ENCODE results near the gene CAMTA1. TPM values are rescaled to one million over a fixed set of nuclear protein-coding genes. Genes with fewer than 3 reads are reported as not detected.
"Not testable (repeated sequence)": the region's sequence is repeated elsewhere in the genome, so short reads cannot be mapped to it uniquely, and the experiment has no call there.

CAMTA1 gene
- total RNA-seq, 2 experiments from 2014 or later, result 43.3 to 46.0 TPM

DNA sequence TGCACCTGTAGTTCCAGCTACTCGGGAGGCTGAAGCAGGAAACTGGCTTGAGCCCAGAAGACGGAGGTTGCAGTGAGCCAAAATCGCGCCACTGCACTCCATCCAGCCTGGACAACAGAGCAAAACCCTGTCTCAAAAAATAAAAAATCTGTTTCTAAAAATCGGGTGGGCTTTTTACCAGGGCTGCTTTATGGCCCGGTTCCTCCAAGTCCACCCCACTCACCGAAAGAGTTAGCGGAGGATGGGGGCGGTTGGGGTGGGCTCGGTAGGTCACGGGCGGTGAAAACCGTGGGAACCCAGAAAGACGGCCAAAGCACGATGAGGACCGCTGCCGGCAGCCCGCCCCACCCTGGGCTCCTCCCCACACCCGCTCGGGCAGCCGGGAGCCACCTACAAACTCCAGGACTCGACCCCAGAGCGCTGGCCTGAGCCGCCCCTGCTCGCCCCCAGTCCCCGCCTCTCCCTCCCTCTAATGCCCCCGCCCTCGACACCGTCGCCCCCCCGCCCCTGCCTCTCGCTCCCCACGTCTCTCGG, 998.0 kb downstream of the CAMTA1 start:
- Mint-ChIP-seq H3K36me3 (ENCODE audit: low read depth) (peaks cover 17% of the 10 kb centered on the region), H3K9me3 (ENCODE audit: insufficient read depth) (no peaks in the 10 kb centered on the region), H3K4me1 (ENCODE audit: low read depth) (peaks cover 29% of the 10 kb centered on the region), H3K27ac (peak overlapping the region; percentile 23), H3K27me3 (ENCODE audit: low read depth) (peaks cover 7% of the 10 kb centered on the region), H3K4me3 (peak overlapping the region; percentile 58)
- POLR2A ChIA-PET, result no interaction called here
- peak; percentile 49 for DNase-seq
- ATAC-seq, result peak; percentile 34
- CTCF ChIA-PET, result interaction anchor here (2.0 kb wide), 1 partner anchor 31 kb away, joined by 7 read pairs; no protein-coding TSS in a partner anchor

DNA sequence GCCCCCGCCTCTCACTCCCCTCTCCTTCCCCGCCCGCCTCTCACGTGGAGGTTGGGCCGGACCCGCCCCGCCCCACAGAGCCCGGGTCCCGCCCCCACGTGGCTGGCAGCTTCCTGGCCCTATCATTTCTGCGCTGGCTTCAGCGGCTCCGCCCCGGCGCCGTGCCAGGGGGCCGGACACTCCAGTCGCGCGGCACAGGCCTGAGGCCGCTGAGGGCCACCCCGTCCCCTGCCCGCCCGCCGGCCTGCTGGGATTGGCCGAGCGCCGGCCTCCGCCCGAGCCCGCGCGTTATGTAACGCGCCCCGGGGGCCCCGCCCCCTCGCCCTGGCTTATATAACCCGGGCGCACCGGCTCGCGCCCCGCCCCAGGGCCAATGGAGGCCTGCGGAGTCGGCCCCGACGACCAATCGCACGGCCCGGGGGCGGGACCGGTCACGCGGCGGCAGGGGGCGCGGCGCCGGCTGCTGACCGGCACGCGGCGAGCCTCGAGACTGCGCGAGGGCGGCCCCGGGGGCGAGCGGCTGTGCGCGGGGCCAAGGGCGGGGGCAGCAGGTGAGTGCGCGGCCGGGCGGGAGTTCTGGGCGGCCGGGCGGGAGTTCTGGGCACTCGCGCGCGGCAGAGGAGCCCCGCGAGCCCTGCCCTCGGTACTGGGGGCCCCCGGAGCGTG, 998.7 kb downstream of the CAMTA1 start, which contains the start of gene PER3:
Gene PER3 (plus strand): TSS at position 466 of the 666 bp plus-strand sequence. CDS start 587 bp downstream, outside the sequence.
- H3K27ac Mint-ChIP-seq, result peak within 1 kb of the TSS; percentile 23
- peaks cover 7% of the 10 kb centered on the region for H3K27me3 Mint-ChIP-seq (ENCODE audit: low read depth)
- peaks cover 29% of the 10 kb centered on the region for H3K4me1 Mint-ChIP-seq (ENCODE audit: low read depth)
- H3K4me3 Mint-ChIP-seq, result peak within 1 kb of the TSS; percentile 58
- DNase-seq (peak; percentile 89), ATAC-seq (peak; percentile 92)
- ChIA-PET CTCF (no interaction called here), POLR2A (no interaction called here)
- peaks cover 14% of the 10 kb centered on the region for H3K36me3 Mint-ChIP-seq (ENCODE audit: low read depth)
- H3K9me3 Mint-ChIP-seq (ENCODE audit: insufficient read depth), result no peaks in the 10 kb centered on the region

DNA sequence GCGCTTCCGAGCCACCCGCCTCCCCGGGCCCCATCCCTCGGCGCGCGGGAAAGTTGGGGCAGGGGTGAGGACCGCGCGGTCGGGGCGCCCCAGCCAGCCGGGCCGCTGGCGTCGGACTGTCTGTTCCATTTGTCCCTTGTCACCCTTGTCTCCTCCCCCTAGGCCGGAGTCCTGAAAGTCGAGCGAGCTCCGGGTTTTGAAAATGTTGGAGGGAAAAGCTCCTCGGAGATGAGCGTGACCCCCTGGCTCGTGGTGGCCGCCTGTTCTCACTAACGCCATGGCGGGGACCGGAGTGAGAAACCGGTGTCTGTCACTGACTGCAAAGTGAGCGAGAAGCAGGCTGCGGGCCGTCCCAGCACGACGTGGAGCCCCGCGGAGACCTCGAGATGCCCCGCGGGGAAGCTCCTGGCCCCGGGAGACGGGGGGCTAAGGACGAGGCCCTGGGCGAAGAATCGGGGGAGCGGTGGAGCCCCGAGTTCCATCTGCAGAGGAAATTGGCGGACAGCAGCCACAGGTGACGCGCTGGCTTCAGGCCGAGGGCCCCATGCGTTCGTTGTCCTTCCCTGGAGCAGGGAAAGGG, 999.3 kb downstream of the CAMTA1 start:
- Mint-ChIP-seq H3K27me3 (ENCODE audit: low read depth) (peaks cover 7% of the 10 kb centered on the region), H3K27ac (no peak overlapping the region), H3K9me3 (ENCODE audit: insufficient read depth) (no peaks in the 10 kb centered on the region), H3K4me1 (ENCODE audit: low read depth) (peaks cover 29% of the 10 kb centered on the region), H3K36me3 (ENCODE audit: low read depth) (peaks cover 14% of the 10 kb centered on the region), H3K4me3 (peak overlapping the region; percentile 35)
- DNase-seq (no peak), ATAC-seq (no peak)
- CTCF ChIA-PET, result no interaction called here
- POLR2A ChIA-PET, result interaction anchor here (0.5 kb wide), 1 partner anchor 56 kb away, joined by 3 read pairs; no protein-coding TSS in a partner anchor

DNA sequence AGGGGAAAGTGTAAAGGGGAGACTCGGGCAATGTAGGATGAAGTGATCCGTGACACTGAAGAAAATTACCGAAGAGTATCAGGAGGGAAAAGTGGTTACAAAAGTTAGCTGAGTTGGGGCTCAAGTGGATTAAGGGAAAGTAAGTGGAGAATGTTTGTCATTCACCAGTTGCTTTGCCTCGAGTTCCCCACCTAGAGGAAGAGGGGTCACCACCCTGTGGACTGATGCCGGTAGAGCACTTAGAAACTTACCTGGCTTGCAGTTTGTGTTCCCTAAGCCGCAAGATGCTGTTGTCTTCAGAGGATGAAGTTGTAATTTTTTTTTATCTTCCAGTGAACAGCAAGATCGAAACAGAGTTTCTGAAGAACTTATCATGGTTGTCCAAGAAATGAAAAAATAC, 999.9 kb downstream of the CAMTA1 start:
- ChIA-PET CTCF (no interaction called here), POLR2A (interaction anchor here (0.5 kb wide), 1 partner anchor 55 kb away, joined by 3 read pairs; no protein-coding TSS in a partner anchor)
- no peak for ATAC-seq
- Mint-ChIP-seq H3K36me3 (ENCODE audit: low read depth) (peaks cover 16% of the 10 kb centered on the region), H3K4me3 (peak overlapping the region; percentile 35), H3K4me1 (ENCODE audit: low read depth) (peaks cover 29% of the 10 kb centered on the region), H3K27me3 (ENCODE audit: low read depth) (peaks cover 7% of the 10 kb centered on the region), H3K27ac (peak overlapping the region; percentile 22), H3K9me3 (ENCODE audit: insufficient read depth) (peaks cover 5% of the 10 kb centered on the region)
- DNase-seq, result no peak

DNA sequence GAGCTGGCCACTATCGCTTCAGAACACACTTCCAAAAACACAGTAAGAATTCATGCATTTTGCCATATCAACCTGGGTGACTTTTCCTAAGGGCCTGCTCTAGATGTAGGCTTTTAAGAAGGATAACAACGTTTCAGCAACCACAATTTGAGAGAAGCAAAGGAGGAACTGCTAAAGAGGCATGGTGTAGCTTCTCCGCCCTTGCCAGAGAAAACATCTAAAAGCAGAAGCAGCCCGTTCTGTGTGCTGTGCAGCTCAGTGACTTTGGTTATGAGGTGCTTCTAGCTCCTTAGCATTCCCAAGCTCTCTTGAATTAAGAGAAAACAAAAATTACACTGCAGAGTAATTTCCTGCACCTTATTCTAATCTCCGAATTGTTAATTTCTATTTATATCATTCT, 1001.5 kb downstream of the CAMTA1 start:
- no peak for DNase-seq
- ATAC-seq, result no peak
- Mint-ChIP-seq H3K36me3 (ENCODE audit: low read depth) (peaks cover 16% of the 10 kb centered on the region), H3K4me3 (no peak overlapping the region), H3K9me3 (ENCODE audit: insufficient read depth) (peaks cover 11% of the 10 kb centered on the region), H3K27me3 (ENCODE audit: low read depth) (peaks cover 7% of the 10 kb centered on the region), H3K4me1 (ENCODE audit: low read depth) (peaks cover 18% of the 10 kb centered on the region), H3K27ac (no peak overlapping the region)
- ChIA-PET CTCF (interaction anchor here (1.0 to 2.6 kb wide), 3 partner anchors 13 to 119 kb away, joined by 3 to 10 read pairs (median 3); no protein-coding TSS in a partner anchor), POLR2A (no interaction called here)

DNA sequence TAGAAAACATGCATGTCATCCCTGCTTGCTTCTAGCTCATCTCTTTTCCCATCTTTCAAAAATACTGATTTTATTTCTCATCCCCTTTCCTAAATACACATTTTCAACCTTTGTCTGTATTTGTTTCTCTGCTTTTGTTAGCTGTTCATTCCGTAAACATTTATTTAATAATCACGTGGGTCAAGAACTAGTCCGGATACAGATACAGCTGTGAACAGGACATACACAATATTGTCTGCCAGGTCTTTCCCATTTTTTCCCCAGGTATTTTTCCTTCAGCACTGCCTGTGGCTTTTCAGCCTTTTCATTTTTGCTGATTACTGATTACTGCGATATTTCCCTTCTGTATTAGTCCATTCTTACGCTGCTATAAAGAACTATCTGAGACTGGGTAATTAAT, 1004.6 kb downstream of the CAMTA1 start:
- H3K27ac Mint-ChIP-seq, result no peak overlapping the region
- peaks cover 13% of the 10 kb centered on the region for H3K9me3 Mint-ChIP-seq (ENCODE audit: insufficient read depth)
- ATAC-seq (no peak), DNase-seq (no peak)
- H3K4me1 Mint-ChIP-seq (ENCODE audit: low read depth), result peaks cover 3% of the 10 kb centered on the region
- ChIA-PET CTCF (interaction anchor here (1.4 kb wide), 1 partner anchor 185 kb away, joined by 3 read pairs; no protein-coding TSS in a partner anchor), POLR2A (no interaction called here)
- peaks cover 7% of the 10 kb centered on the region for H3K27me3 Mint-ChIP-seq (ENCODE audit: low read depth)
- no peak overlapping the region for H3K4me3 Mint-ChIP-seq
- H3K36me3 Mint-ChIP-seq (ENCODE audit: low read depth), result peaks cover 16% of the 10 kb centered on the region

DNA sequence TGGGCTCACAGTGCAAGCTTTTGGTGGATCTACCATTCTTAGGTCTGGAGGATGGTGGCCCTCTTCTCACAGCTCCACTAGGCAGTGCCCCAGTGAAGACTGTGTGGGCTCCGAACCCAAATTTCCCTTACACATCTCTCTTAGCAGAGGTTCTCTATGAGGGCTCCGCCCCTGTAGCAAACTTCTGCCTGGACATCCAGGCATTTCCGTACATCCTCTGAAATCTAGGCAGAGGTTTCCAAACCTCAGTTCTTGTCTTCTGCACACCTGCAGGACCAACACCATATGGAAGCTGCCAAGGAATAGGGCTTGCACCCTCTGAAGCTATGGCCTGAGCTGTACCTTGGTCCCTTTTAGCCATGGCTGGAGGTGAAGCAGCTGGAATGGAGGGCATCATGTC, 1005.8 kb downstream of the CAMTA1 start:
- H3K27ac Mint-ChIP-seq; H3K27me3 Mint-ChIP-seq (ENCODE audit: low read depth); H3K4me3 Mint-ChIP-seq; H3K4me1 Mint-ChIP-seq (ENCODE audit: low read depth); ATAC-seq; POLR2A ChIA-PET; DNase-seq: not testable (repeated sequence)
- Mint-ChIP-seq H3K9me3 (ENCODE audit: insufficient read depth) (peaks cover 13% of the 10 kb centered on the region), H3K36me3 (ENCODE audit: low read depth) (peaks cover 16% of the 10 kb centered on the region)
- CTCF ChIA-PET, result interaction anchor here (1.4 kb wide), 1 partner anchor 184 kb away, joined by 3 read pairs; no protein-coding TSS in a partner anchor

DNA sequence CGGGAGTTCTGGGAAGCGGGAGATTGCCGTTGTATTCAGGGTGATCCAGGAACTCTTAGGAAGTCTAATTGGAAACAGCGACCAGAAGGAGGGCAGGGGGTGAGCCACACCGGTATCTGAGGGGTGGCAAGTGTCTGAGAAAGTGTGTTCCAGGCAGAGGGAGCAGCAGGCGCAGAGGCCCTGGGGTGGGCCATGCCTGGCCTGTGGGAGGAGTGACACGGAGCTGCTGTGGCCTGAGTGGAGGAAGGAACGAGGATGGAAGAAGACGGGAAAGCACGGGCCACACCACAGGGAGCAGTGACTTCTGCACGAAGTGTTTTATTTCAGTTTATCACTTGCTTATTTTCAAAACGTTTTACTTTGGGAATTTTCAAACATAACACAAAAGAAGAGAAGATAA, 1010.2 kb downstream of the CAMTA1 start:
- ATAC-seq, result no peak
- POLR2A ChIA-PET, result no interaction called here
- Mint-ChIP-seq H3K9me3 (ENCODE audit: insufficient read depth) (peaks cover 6% of the 10 kb centered on the region), H3K27me3 (ENCODE audit: low read depth) (no peaks in the 10 kb centered on the region), H3K27ac (no peak overlapping the region), H3K36me3 (ENCODE audit: low read depth) (peaks cover 9% of the 10 kb centered on the region), H3K4me3 (no peak overlapping the region), H3K4me1 (ENCODE audit: low read depth) (no peaks in the 10 kb centered on the region)
- CTCF ChIA-PET, result interaction anchor here (2.0 kb wide), 1 partner anchor 43 kb away, joined by 5 read pairs; no protein-coding TSS in a partner anchor
- no peak for DNase-seq

DNA sequence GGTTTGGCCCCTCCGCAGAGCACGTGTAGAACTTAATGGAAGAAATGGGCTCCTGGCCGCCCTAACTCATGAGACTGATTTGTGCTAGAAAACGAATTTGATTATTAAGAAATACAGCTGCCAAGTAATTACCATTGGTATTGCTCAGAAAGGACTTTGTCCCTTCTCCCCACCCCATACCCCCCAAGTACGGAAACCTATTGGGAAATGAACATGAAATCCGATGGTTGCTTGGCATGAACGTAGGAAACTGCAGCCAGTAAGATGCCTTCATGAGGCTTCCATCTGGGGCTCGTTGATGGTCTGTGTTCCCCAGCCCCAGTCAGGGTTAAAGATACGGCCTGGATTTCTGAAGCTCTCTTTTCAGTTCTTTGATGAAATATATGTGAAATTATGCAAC, 1020.2 kb downstream of the CAMTA1 start:
- Mint-ChIP-seq H3K27ac (no peak overlapping the region), H3K27me3 (ENCODE audit: low read depth) (no peaks in the 10 kb centered on the region), H3K4me1 (ENCODE audit: low read depth) (no peaks in the 10 kb centered on the region), H3K9me3 (ENCODE audit: insufficient read depth) (no peaks in the 10 kb centered on the region), H3K36me3 (ENCODE audit: low read depth) (no peaks in the 10 kb centered on the region), H3K4me3 (no peak overlapping the region)
- ChIA-PET POLR2A (no interaction called here), CTCF (no interaction called here)
- DNase-seq (no peak), ATAC-seq (no peak)

DNA sequence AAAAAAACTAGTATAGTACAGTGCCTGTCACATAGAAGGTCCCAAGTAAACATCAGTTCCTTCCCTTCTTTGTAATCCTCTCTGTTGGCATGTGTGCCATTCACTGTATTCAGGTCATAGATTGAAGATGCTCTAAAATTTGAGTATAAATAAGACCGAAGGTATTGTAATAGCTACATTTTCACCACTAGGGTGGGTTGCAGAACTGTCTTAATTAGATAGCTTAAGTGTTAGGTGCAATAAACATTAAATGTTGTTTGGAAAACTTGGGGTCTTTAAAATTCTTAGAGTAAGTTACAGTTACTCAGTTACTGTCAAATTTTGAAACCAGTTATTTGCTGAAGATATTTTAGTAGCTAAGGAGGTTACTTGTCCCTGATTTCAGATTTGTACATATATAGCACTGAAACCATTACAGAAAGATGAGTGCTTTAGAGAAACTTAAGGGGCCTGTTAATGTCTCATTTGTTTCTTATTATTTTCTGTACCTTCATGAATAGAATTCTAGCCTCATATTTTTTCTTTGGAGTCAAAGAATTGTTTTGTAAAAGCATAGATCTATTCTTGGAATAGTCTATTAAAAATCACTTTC, 1023.1 kb downstream of the CAMTA1 start:
- ChIA-PET POLR2A (no interaction called here), CTCF (interaction anchor here (0.6 to 1.6 kb wide), 23 partner anchors 8 to 359 kb away, joined by 3 to 13 read pairs (median 4); partner anchors contain the start of gene TNFRSF9)
- no peaks in the 10 kb centered on the region for H3K4me1 Mint-ChIP-seq (ENCODE audit: low read depth)
- no peak overlapping the region for H3K4me3 Mint-ChIP-seq
- peaks cover 5% of the 10 kb centered on the region for H3K36me3 Mint-ChIP-seq (ENCODE audit: low read depth)
- no peak overlapping the region for H3K27ac Mint-ChIP-seq
- ATAC-seq (no peak), DNase-seq (no peak)
- H3K27me3 Mint-ChIP-seq (ENCODE audit: low read depth), result no peaks in the 10 kb centered on the region
- H3K9me3 Mint-ChIP-seq (ENCODE audit: insufficient read depth), result peaks cover 5% of the 10 kb centered on the region

DNA sequence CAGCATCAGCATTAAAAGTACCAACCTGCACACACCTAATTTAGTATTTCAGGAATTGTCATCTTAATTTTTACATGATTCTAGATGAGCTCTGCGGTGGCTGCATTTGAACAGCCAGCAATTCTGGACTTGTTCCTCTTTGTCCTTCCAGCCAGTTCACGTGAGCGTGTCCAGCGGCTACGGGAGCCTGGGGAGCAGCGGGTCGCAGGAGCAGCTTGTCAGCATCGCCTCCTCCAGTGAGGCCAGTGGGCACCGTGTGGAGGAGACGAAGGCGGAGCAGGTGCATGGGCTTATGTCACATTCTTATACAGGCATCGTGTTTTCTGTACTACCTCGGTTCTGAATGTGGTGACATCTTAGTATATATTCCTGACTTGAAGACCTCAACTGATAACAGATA, 1024.5 kb downstream of the CAMTA1 start:
- Mint-ChIP-seq H3K36me3 (ENCODE audit: low read depth) (peaks cover 14% of the 10 kb centered on the region), H3K4me3 (no peak overlapping the region), H3K27me3 (ENCODE audit: low read depth) (no peaks in the 10 kb centered on the region), H3K9me3 (ENCODE audit: insufficient read depth) (peaks cover 15% of the 10 kb centered on the region), H3K4me1 (ENCODE audit: low read depth) (no peaks in the 10 kb centered on the region), H3K27ac (no peak overlapping the region)
- DNase-seq, result no peak
- ChIA-PET POLR2A (no interaction called here), CTCF (interaction anchor here (0.9 to 1.2 kb wide), 2 partner anchors 90 to 98 kb away, joined by 3 to 4 read pairs; no protein-coding TSS in a partner anchor)
- ATAC-seq, result no peak
